ENCODE data around the gene DNAJC8.

DNA sequence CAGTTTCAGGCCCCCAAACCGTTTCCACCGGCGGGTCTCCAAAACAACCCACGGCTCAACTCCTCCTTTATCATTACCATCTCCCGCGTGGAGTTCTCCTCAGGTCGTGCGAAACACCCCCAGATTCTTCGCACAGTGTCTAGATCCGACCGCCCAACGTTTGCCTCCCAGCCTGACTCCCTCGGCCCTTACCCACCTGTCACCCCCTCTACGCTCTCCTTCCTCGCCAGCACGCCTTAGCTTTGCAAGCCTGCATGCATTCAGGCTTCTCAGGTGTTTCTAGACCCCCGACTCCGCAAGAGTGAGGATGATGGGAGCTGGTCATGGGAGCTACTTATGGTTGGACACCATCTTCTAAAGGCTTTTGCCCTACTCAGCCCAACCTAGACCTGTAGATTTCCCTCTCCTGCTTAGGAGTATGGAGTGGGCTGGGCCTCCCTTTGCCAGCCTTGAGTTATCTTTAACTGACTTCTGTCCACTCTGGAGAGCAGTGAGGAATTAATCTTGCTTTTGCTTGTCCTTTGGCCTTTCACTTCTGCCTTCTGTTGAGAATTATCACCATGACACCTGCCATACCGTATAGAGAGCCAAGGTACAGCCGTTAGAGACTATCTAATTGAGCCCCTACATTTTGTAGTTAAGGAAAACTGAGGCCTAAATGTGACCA lies 4.0 kb upstream of the DNAJC8 start:
- TF ChIP-seq, protein P1, sequence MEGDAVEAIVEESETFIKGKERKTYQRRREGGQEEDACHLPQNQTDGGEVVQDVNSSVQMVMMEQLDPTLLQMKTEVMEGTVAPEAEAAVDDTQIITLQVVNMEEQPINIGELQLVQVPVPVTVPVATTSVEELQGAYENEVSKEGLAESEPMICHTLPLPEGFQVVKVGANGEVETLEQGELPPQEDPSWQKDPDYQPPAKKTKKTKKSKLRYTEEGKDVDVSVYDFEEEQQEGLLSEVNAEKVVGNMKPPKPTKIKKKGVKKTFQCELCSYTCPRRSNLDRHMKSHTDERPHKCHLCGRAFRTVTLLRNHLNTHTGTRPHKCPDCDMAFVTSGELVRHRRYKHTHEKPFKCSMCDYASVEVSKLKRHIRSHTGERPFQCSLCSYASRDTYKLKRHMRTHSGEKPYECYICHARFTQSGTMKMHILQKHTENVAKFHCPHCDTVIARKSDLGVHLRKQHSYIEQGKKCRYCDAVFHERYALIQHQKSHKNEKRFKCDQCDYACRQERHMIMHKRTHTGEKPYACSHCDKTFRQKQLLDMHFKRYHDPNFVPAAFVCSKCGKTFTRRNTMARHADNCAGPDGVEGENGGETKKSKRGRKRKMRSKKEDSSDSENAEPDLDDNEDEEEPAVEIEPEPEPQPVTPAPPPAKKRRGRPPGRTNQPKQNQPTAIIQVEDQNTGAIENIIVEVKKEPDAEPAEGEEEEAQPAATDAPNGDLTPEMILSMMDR (conservative IDR thresholded peaks at IDR 0.05 in 1 of 2, IDR thresholded peaks at IDR 0.05 in 1 of 2; ENCODE audit: extremely low read depth in 1 of 2, insufficient read depth in 1 of 2, low read depth in 1 of 2, low read length in 2 of 2), result no peak
- no peak for TF ChIP-seq EZH2 (IDR thresholded peaks at IDR 0.05; ENCODE audit: borderline replicate concordance, low read length)

Data from mammary epithelial cell (primary cell).